GM12874 (cell line): Measurements from ENCODE around the gene NHSL2.

Source experiments
- CTCF ChIP-seq: IDR thresholded peaks from 2 replicates; pipeline ENCODE4 v1.5.1; 2011; ENCODE audit warnings: low read depth, mild to moderate bottlenecking, control low read depth, low read length, moderate library complexity; ENCODE audit not compliant: insufficient read depth

The NHSL2 gene

GRCh38 chrX:71895607-71896006 is 15.0 kb upstream of the NHSL2 start:
- no peak for TF ChIP-seq CTCF

GRCh38 chrX:71906144-71906543 is 4.5 kb upstream of the NHSL2 start:
- no peak for TF ChIP-seq CTCF

- no peak for TF ChIP-seq CTCF
Measured at GRCh38 chrX:71908387-71908786, 2.3 kb upstream of the NHSL2 start.

GRCh38 chrX:71909956-71910355 is 689 bp upstream of the NHSL2 start:
- no peak for TF ChIP-seq CTCF

GRCh38 chrX:71910986-71911730 is 513 bp downstream of the NHSL2 start:
- 0 out of 2 replicates have a peak, but pooled peaks have one; percentile 1 for TF ChIP-seq CTCF

- TF ChIP-seq CTCF = no peak
Measured at GRCh38 chrX:71911731-71912050, 1.0 kb downstream of the NHSL2 start.

- no peak for TF ChIP-seq CTCF
Measured at GRCh38 chrX:71912156-71912555, 1.5 kb downstream of the NHSL2 start.
